ENCODE measurements around the gene NCAPD3.

- TF ChIP-seq, protein P1, sequence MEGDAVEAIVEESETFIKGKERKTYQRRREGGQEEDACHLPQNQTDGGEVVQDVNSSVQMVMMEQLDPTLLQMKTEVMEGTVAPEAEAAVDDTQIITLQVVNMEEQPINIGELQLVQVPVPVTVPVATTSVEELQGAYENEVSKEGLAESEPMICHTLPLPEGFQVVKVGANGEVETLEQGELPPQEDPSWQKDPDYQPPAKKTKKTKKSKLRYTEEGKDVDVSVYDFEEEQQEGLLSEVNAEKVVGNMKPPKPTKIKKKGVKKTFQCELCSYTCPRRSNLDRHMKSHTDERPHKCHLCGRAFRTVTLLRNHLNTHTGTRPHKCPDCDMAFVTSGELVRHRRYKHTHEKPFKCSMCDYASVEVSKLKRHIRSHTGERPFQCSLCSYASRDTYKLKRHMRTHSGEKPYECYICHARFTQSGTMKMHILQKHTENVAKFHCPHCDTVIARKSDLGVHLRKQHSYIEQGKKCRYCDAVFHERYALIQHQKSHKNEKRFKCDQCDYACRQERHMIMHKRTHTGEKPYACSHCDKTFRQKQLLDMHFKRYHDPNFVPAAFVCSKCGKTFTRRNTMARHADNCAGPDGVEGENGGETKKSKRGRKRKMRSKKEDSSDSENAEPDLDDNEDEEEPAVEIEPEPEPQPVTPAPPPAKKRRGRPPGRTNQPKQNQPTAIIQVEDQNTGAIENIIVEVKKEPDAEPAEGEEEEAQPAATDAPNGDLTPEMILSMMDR (IDR thresholded peaks at IDR 0.05; ENCODE audit: low read depth, low read length, poor library complexity, severe bottlenecking), result no peak
- TF ChIP-seq EZH2phosphoT487 (IDR thresholded peaks at IDR 0.05; ENCODE audit: borderline replicate concordance, low read length), result no peak
Measured at GRCh38 chr11:134116210-134116609, 107.6 kb downstream of the NCAPD3 start.

Data from DOHH2 (cell line).